ENCODE data around the gene TCEAL8.

- TF ChIP-seq CTCF (IDR thresholded peaks at IDR 0.05; ENCODE audit: insufficient read depth, low read length), result no peak
- no peak for TF ChIP-seq GABPA (IDR thresholded peaks at IDR 0.05; ENCODE audit: low read depth)
- no peak for TF ChIP-seq POLR2AphosphoS5 (IDR thresholded peaks at IDR 0.05; ENCODE audit: low read depth)
Measured at GRCh38 chrX:103304705-103305104, 49.8 kb upstream of the TCEAL8 start.

Measured in HL-60 (cell line).